ENCODE results near the gene PRR23E.

GRCh38 chr3:127214975-127215374 lies 22.0 kb downstream of the PRR23E start:
- no peak for TF ChIP-seq POLR2A (IDR thresholded peaks at IDR 0.05)
- TF ChIP-seq CTCF (IDR thresholded peaks at IDR 0.05): no peak
